ENCODE measurements around the gene MRPL57. TPM values are rescaled to one million over a fixed set of nuclear protein-coding genes. Genes with fewer than 3 reads are reported as not detected.

Gene MRPL57
- total RNA-seq, 2 donors from 2014 or later, result 15.4 to 17.0 TPM

Other genes with a start within 250 kb of the MRPL57 start
- 1 to 10 TPM; 6.8 to 7.2 TPM for gene LATS2, start 115.1 kb upstream of the MRPL57 start, total RNA-seq
- 100 to 1,000 TPM; 255 to 274 TPM for gene SAP18, start 36.5 kb upstream of the MRPL57 start, total RNA-seq
- gene SKA3, start 106 bp upstream of the MRPL57 start, total RNA-seq, result 10 to 100 TPM; 32.0 to 34.6 TPM

Measured in activated T-cell treated with anti-CD3 and anti-CD28 coated beads, Interleukin-2, amount 50 U/mL, for 72 hours (primary cell).